GM12874 (cell line): Measurements from ENCODE around the gene ITPRIP.
A peak's percentile ranks its signal among the peaks of the same experiment; 100 is the strongest.

Experiments used
- TF ChIP-seq, protein P1 (sequence below): IDR thresholded peaks from 2 replicates; pipeline ENCODE4 v1.5.1; 2011; ENCODE audit warnings: low read depth, mild to moderate bottlenecking, control low read depth, low read length, moderate library complexity; ENCODE audit not compliant: insufficient read depth

Gene ITPRIP, protein sequence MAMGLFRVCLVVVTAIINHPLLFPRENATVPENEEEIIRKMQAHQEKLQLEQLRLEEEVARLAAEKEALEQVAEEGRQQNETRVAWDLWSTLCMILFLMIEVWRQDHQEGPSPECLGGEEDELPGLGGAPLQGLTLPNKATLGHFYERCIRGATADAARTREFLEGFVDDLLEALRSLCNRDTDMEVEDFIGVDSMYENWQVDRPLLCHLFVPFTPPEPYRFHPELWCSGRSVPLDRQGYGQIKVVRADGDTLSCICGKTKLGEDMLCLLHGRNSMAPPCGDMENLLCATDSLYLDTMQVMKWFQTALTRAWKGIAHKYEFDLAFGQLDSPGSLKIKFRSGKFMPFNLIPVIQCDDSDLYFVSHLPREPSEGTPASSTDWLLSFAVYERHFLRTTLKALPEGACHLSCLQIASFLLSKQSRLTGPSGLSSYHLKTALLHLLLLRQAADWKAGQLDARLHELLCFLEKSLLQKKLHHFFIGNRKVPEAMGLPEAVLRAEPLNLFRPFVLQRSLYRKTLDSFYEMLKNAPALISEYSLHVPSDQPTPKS

DNA sequence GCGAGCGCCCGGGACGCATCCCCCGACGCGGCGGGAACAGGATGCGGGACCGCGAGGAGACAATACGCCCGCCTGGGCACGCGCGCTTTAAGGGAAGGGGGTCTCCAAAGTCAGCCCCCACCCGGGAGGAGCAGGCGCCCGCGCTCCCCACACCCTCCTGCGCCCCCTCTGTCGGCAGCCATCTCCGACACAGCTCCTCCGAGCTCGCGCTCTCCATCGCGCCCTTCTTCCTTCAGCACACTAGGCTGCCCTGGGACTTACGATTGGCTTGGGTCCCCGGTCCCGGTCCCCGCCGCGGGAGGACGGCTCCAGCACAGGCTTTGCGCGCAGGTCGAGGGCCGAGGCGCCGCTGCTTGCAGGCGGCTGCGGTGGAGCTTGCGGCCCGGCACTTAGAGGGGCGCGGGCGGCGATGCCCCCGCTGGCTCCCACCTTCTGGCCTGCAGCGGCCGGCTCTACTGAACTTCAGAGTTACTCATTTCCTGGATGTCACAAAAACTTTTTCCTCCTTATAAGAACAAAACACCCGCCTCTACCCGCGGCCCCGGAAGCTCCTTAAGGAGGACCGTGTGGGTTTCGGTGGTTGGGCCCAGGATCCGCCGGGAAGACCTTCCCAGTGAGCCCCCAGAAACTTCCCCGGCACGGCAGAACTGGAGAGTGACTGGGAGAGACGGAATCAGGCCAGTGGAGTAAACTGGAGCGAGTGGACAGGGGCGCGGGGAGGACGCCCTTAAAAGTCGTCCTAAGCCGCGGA lies at the start of gene ITPRIP:
ITPRIP (minus strand) TSS at position 481 of the 751 bp plus-strand sequence. CDS start 22,414 bp downstream, outside the sequence.
- TF ChIP-seq, protein P1, sequence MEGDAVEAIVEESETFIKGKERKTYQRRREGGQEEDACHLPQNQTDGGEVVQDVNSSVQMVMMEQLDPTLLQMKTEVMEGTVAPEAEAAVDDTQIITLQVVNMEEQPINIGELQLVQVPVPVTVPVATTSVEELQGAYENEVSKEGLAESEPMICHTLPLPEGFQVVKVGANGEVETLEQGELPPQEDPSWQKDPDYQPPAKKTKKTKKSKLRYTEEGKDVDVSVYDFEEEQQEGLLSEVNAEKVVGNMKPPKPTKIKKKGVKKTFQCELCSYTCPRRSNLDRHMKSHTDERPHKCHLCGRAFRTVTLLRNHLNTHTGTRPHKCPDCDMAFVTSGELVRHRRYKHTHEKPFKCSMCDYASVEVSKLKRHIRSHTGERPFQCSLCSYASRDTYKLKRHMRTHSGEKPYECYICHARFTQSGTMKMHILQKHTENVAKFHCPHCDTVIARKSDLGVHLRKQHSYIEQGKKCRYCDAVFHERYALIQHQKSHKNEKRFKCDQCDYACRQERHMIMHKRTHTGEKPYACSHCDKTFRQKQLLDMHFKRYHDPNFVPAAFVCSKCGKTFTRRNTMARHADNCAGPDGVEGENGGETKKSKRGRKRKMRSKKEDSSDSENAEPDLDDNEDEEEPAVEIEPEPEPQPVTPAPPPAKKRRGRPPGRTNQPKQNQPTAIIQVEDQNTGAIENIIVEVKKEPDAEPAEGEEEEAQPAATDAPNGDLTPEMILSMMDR = peak; percentile 38; the same call in 1 of the 2 replicates

DNA sequence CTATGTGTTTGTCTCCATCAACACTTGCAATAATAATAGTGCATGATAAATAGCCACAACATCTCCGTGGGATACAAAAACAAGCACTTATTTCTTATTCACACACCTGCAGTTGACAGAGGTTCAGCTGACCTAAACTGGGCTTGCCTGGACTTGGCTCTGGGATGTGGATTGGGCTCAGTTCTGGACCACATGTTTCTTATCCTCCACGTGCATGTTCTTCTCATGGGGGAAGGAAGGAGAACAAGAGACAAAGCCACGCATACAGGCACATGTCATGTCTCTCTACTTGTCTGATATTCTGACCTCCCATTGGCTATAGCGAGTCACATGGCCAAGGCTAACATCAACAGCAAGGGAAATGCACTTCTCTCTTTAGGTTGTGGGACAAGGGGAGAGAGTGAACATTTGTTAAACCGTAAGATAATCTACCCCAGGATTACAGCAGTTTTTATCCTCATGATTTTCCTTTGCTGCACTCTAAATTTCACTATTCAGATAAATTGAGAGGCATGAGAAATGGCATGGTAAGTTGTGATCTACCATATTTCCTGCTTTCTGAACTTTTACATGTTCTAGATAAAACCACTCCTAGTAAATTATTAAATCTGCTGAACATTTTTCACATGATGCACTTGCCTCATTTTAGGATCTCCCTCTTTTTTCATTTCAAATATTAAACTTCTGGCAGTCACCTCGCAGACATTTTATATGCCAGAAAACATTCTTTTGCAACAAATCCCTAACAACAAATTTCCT lies 49.0 kb upstream of the ITPRIP start:
- TF ChIP-seq, protein P1 = no peak

DNA sequence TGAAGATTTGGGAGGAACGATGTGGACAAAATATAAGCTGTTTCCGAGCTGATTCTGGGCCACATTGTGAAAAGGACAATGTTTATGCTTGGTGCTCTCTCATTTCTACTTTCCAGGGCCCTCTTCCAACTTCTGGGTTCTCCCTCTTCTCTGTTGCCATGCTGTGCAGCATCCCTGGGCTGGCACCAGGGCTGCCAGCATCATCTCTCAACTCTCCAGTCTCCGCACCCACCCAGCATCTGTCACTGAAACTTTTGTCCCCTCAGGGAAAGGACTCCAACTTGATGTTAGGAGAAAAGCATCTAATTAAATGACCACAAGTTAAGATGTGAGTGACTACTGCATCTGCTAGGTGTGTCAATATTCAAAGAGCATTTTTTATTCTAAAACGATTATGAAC lies 42.1 kb upstream of the ITPRIP start:
- TF ChIP-seq, protein P1 = no peak

DNA sequence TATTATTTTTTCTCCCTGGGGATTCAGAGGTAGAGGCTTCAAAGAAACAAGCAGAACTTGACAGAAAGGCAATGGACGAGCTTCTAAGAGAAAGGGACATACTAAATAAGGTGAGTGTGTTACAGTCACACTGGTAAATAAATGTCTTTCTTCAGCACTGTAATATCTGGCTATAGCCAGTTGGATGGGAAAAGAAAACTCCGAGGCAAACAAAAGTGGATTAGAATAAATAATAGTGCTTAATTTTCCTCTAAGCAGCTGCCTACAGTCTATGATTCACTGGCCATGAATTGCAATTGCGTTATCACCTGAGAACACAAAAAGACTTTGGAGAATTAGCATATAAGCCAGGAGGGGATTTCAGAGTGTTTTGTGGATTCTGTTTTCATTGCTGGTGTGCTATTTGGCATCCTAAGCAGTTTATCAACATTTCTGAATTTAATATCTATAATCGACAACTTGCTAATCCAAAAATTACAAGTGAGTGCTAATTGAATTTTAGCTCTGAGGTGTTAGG lies 38.6 kb upstream of the ITPRIP start:
- TF ChIP-seq, protein P1 = no peak

DNA sequence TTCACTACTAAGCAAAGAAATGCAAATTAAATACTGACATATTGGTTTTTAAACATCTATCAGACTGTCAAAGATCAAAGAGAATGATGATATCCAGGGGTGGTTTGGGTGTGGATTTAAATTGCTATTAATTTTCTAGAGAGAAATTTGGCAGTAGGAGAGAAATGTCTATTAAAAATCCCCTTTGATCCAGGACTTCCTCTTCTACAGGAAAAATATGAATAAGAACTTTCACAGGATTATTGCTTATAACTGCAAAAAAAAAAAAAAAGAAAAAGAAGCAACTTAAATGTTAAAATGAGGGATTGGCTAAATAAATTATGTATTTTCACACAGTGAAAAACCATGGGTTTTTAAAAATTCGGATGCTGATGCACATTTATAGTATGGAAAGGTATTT lies 36.3 kb upstream of the ITPRIP start:
- TF ChIP-seq, protein P1 = no peak

DNA sequence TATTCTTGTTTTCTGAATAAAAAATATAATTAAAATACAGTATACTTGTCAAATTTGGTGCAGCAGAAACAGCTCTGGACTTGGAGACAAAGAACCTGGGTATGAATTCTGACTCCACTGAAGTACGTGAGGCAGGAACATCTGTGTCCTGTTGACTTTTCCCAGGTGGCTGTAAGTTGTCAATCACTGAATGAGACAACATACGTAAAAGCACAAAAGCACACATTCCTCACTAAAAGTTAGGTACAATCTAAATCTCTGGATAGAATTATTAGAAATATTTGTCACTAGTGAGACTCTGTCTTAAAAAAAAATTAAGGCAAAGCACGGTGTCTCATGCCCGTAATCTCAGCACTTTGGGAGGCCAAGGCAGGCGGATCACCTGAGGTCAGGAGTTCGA lies 33.5 kb upstream of the ITPRIP start:
- TF ChIP-seq, protein P1 = no peak
